Measurements from ENCODE around the gene C1orf141. TPM values are rescaled to one million over a fixed set of nuclear protein-coding genes. Genes with fewer than 3 reads are reported as not detected.

C1orf141 gene
- total and polyA plus RNA-seq, 8 donors = 0.14 TPM; not detected in 7

- no peaks in the 10 kb centered on the region for H3K27me3 ChIP-seq
- TF ChIP-seq CTCF (IDR thresholded peaks at IDR 0.05) = no peak
- H3K4me1 ChIP-seq = peaks cover 9 to 29% (median 23%) of the 10 kb centered on the region in 3 donors
- 71% methylated on average over 2 of the region's 2 CpGs for WGBS, 2 donors
- FAIRE-seq = peak; percentile 89
- H3K9me3 ChIP-seq = no peaks in the 10 kb centered on the region
- H3K4me3 ChIP-seq = no peak overlapping the region
- H3K27ac ChIP-seq = no peak overlapping the region
- intact Hi-C loops (cut with DNase I) = loop anchor here in 1 of 3 donors (10.0 kb wide), 2 partner anchors 146 to 376 kb away; no protein-coding TSS in a partner anchor
- DNase-seq = no peak
- ATAC-seq = no peak
- H3K36me3 ChIP-seq = no peaks in the 10 kb centered on the region
These were observed 5.7 kb upstream of the C1orf141 start for GRCh38 chr1:67140460-67140859.

DNA sequence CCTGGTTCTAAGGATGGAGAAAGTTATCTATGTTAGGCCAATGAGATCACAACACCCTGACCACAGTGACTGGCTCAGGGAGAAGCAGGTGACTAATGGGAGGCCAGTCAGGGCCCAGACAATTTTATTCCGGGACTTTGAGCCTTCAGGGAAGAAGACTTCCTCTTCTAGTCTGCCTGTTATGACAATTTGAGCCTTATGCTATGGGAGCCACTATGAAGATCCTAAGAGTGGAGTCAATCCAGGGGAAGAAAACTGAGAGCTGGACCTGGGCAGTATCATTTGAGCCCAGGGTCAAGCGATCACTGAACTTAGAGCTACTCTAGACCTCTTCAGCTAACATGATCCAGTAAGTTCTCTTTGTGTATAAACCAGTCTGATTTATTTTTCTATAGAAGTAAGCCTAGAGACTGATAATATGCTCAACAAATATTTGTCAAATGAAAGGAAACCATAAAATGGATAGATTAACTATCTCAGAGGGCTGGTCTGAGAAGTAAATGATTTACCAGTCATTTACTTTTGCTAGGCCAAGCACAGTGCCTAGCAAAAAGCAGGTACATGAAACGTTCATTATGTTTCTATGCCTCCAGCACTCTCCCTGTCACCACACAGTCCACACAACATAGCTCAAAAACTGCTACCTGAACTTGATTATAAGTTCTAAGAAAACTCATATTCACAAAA, 4.2 kb upstream of the C1orf141 start:
- FAIRE-seq = peak; percentile 17
- intact Hi-C loops (cut with DNase I) = no loop called here
- ATAC-seq = peak; percentile 79 to 92 (median 89)
- no peak for DNase-seq
- Histone ChIP-seq H3K9me3 (no peaks in the 10 kb centered on the region), H3K27me3 (no peaks in the 10 kb centered on the region), H3K4me1 (peaks cover 15 to 35% (median 23%) of the 10 kb centered on the region in 3 donors), H3K4me3 (no peak overlapping the region), H3K36me3 (no peaks in the 10 kb centered on the region), H3K27ac (peak overlapping the region in 3 of 4 donors; percentile 22 to 71 (median 54))
- TF ChIP-seq CTCF (IDR thresholded peaks at IDR 0.05) = no peak
- WGBS, 2 donors = 34% methylated on average over 3 of the region's 3 CpGs

GRCh38 chr1:67137307-67137753, 2.6 kb upstream of the C1orf141 start:
- FAIRE-seq = no peak
- no peaks in the 10 kb centered on the region for H3K27me3 ChIP-seq
- no peak overlapping the region for H3K27ac ChIP-seq
- 48 to 54% methylated on average over 4 of the region's 4 CpGs for WGBS, 2 donors
- no peak overlapping the region for H3K4me3 ChIP-seq
- no peak for TF ChIP-seq CTCF (IDR thresholded peaks at IDR 0.05)
- H3K36me3 ChIP-seq = no peaks in the 10 kb centered on the region
- ATAC-seq = peak in 3 of 4 donors; percentile 25 to 59 (median 56)
- no peak for DNase-seq
- no peaks in the 10 kb centered on the region for H3K9me3 ChIP-seq
- peaks cover 15 to 35% (median 23%) of the 10 kb centered on the region in 3 donors for H3K4me1 ChIP-seq
- intact Hi-C loops (cut with DNase I) = no loop called here

GRCh38 chr1:67135354-67135753, 584 bp upstream of the C1orf141 start:
- TF ChIP-seq CTCF (IDR thresholded peaks at IDR 0.05) = no peak
- Histone ChIP-seq H3K27ac (no peak overlapping the region), H3K4me1 (peaks cover 15 to 35% (median 18%) of the 10 kb centered on the region in 3 donors), H3K9me3 (no peaks in the 10 kb centered on the region), H3K4me3 (no peak overlapping the region), H3K36me3 (no peaks in the 10 kb centered on the region), H3K27me3 (no peaks in the 10 kb centered on the region)
- WGBS, 2 donors = 44 to 48% methylated on average over 2 of the region's 2 CpGs
- peak in 1 of 4 donors; percentile 9 for ATAC-seq
- intact Hi-C loops (cut with DNase I) = no loop called here
- FAIRE-seq = no peak
- DNase-seq = no peak

DNA sequence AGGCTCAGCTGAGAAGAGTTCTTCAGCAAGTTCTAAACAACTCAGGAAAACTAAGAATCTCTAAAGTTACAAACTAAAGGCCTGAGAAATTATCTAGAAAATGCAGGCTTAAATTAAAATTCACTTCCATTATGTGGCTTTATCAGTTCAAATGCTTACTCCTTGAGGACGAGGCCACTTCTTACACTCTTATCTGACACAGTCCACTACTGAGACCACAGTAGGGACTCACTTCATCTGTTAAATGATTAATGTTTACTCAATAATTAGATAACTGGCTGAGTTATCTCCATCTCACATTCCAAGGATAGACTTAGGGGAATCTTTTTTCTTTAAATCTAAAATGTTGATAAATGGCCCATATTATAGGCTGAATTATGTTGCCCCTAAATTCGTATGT, 1.6 kb downstream of the C1orf141 start:
- DNase-seq (no peak), ATAC-seq (no peak), FAIRE-seq (no peak)
- no peaks in the 10 kb centered on the region for H3K9me3 ChIP-seq
- H3K27ac ChIP-seq = no peak overlapping the region
- H3K4me3 ChIP-seq = no peak overlapping the region
- peaks cover 0 to 18% (median 6%) of the 10 kb centered on the region in 3 donors for H3K4me1 ChIP-seq
- no peaks in the 10 kb centered on the region for H3K27me3 ChIP-seq
- no peaks in the 10 kb centered on the region for H3K36me3 ChIP-seq
- WGBS, 2 donors = 66 to 72% methylated on average over 2 of the region's 2 CpGs
- TF ChIP-seq CTCF (IDR thresholded peaks at IDR 0.05) = no peak
- intact Hi-C loops (cut with DNase I) = no loop called here

Measured in pancreas (tissue), 10 donors.